ENCODE measurements around the gene TUBD1.

GRCh38 chr17:59897090-59897489 is 4.3 kb upstream of the TUBD1 start:
- TF ChIP-seq, protein P1, sequence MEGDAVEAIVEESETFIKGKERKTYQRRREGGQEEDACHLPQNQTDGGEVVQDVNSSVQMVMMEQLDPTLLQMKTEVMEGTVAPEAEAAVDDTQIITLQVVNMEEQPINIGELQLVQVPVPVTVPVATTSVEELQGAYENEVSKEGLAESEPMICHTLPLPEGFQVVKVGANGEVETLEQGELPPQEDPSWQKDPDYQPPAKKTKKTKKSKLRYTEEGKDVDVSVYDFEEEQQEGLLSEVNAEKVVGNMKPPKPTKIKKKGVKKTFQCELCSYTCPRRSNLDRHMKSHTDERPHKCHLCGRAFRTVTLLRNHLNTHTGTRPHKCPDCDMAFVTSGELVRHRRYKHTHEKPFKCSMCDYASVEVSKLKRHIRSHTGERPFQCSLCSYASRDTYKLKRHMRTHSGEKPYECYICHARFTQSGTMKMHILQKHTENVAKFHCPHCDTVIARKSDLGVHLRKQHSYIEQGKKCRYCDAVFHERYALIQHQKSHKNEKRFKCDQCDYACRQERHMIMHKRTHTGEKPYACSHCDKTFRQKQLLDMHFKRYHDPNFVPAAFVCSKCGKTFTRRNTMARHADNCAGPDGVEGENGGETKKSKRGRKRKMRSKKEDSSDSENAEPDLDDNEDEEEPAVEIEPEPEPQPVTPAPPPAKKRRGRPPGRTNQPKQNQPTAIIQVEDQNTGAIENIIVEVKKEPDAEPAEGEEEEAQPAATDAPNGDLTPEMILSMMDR (IDR thresholded peaks at IDR 0.05; ENCODE audit: low read depth, low read length): no peak
- no peak for TF ChIP-seq EZH2phosphoT487 (IDR thresholded peaks at IDR 0.05; ENCODE audit: low read depth)
